Effector CD8-positive, alpha-beta T cell (primary cell): Measurements from ENCODE around the gene ACE2.

ENCODE experiments used
- DNase-seq: peaks from one replicate; lab custom pipeline; 2025; lab: John Stamatoyannopoulos, UW

Gene ACE2

DNA sequence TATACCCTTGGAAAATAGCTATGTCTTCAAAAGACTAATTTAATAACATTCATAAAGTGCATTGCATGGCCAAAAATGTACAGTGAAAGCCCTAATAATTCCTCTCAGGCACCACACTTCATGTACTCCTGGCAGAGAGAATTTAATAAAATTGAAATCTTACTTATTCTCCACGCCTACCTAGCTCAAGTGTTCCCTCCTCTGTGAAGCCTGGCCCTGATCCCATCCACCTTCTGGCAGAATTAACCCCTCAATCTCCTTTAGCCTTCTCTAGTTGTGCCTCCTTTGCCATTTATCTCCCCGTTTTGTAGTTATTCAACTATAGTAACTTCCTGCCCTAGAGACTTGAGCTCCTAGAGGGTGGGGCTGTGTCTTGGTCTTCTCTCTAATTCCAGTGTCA is 26.7 kb downstream of the ACE2 start:
- DNase-seq: no peak

DNA sequence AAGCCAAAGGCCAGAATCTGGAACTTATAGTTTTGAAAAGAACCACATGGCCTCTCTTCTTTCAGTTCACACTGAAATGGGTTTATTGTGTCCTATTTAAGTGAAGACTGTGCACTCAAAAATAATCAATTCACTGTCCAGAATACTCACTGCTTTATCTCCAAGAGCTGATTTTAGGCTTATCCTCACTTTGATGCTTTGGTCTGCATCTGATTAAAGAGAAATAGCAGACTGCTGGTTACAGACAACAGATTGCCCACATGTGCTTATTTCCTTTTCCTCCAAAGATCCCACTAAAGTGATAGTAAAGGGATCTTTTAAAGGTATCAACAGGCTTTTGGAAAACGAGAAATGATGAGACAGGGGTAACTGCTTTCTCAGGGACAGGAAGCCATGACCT is 30.6 kb downstream of the ACE2 start:
- DNase-seq: no peak

DNA sequence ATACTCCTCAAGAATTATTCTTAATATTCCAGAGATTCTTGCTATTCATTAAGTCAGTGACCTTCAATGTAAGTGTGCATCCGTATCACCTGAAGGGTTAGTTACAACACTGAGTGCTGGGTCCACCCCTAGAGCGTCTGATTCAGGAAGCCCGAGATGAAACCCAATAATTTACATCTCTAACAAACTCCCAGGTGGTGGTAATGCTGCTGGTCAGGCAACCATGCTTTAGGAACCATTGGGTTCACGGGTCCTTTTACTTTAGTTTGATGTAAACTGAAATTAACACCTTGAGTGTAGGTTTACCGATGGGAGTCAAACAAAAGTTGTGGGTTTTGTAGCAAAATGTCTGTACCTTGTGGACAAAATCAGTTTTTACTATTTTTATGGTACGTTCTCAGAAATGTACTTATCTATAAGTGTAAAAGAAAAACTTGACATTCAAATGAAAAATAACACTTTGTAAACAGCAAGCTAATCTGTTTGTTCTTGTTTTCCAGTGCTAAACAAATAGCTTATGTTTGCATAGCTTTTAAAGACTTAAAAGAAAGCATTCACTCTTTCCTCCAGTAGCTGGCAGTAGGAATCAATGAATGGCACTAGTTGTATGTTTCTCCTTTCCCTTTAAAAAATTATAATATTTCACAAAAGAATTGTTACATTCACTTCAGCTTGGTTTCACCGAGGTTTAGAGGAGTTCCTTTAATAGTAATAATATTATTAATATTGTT is 32.7 kb downstream of the ACE2 start:
- no peak for DNase-seq

DNA sequence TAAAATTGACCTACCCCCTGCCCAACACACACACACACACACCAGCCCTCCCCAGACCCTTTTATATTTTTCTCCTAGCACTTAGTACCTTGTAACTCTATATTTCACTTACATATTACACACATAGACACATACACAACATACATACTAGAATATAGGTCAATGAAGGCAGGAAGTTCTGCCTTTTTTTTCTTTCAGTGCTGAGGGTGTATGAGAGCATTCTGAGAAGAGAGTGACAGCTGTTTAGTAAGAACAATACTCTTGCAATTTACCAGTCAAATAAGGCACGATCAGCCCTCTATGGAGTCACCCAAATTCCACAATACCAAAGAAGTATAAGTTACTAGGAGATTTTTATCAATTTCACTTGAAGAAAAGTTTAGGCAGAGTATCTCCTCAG is 33.5 kb downstream of the ACE2 start:
- no peak for DNase-seq

DNA sequence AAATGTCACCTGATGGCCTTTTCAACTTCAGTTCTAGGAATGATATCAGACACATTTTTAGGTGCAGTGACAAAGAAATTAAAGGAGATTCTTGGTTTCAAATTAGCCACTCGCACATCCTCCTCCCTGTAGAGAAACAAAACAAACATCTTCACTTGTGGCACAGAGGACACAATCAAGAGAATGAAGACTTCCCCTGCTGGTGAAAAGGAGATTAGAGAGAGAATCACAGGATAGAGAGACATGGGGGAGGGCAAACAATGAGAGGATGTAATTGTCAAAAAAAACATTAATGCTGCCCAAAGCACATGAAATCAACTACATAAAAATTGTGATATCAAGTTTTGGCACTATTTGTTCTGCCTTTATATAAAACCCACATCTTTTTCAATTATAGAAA is 34.5 kb downstream of the ACE2 start:
- DNase-seq: no peak

DNA sequence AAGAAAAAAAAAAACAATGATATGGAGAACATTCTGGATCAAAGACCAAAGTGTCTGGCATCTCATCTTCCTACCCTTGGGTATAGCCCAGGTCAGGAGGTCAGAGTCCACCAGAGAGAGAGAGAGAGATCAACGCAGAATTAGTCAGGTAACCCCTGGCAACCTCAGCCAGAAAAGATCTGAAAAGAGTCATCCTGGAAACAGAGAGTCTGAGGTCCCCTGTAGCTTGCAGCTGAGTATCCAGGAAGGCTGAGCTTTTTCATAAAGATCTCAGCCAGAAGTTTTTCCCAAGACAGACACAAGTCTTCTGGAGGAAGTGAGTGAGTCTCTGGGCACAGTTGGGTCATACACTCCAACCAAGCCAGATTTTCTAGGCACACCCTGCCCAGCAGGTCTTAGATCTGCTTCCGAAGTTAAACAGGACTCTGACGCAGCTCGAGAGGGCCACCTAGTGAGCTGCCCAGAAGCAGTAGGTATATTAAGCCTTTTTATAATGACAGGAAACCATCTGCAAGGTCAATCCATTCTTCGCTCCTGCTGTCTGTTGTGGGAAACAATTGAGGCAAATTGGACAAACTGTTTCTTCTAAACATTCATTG is 35.7 kb downstream of the ACE2 start:
- DNase-seq: no peak

DNA sequence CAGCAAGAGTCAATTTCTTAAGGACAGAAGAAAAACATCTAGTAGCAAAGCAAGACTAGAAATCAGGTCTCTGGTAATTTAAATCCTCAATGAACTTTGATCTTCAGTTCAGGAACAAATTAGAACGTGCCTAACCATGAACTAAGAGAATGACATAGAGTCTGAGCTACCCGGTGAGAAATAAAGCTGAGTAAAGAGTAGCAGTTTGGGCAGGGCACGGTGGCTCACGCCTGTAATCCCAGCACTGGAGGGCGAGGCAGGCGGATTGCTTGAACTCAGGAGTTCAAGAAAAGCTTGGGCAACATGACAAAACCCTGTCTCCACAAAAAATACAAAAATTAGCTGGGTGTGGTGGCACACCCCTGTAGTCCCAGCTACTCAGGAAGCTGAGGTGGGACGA is 37.7 kb downstream of the ACE2 start:
- no peak for DNase-seq

DNA sequence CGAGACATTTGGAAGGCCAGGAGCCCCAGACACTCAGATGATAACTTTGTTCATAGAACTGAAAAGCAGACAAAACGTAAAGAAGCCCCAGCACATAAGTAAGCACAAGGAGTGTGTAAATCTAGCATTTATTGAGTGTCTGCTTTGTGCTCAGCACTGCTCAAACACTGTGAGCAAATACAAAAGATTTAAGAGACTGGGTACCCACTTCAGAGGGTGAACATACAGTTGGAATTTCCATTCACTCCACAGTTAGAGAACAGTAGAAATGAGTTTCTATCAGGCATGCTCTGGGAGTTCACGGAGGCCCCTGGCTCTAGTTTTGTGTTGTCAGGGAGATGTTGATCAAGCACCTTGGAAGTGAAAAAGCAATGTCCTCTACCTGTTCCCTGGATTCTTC is 39.8 kb downstream of the ACE2 start:
- no peak for DNase-seq

DNA sequence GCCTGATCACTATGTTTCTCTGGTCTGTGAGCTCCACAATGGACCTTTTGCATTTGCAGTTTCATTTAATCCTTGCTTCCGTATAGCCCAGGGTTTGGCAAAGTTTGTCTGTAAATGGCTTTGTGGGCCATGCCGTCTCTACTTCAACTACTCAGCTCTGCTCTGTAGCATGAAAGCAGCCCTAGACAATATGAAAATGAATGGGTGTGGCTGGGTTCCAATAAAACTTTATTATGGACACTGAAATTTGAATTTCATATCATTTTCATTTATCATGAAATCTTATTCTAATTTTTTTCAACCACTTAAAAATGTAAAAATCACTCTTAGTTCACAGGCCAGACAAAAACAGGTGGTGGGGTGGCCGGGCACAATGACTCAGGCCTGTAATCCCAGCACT is 41.5 kb downstream of the ACE2 start:
- no peak for DNase-seq

DNA sequence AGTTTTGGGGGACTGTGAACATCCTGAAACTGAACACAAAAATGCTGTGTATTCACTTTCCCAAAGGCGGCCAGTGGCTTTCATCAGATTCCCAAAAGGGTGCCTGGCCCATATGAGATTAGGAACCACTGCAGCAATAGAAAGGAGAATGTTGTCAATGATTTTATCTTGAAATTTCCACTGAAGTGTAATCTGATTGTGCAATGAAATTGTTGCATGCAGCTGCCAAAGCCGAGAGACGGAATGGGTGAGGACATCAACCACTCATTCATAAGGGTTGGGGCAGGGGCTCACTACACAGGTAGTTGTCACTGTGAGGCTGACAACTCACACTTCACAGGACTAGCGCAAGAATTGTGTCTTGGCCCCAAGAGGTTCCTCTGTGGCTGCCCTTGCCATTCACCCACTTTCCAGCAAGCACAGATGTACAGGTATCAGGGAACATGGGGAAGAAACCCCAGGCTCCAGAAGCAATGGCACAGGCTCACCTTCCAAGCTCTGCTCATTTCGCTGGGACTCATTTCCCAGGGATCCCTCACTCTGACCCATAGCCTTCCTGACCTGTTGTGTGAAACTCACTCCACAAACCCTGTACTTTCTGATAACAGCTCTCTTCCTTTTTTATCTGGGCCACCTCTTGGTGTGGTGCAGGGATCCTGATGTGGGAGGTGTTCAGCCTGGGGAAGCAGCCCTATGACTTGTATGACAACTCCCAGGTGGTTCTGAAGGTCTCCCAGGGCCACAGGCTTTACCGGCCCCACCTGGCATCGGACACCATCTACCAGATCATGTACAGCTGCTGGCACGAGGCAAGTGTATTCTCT is 51.4 kb downstream of the ACE2 start:
- DNase-seq: no peak

DNA sequence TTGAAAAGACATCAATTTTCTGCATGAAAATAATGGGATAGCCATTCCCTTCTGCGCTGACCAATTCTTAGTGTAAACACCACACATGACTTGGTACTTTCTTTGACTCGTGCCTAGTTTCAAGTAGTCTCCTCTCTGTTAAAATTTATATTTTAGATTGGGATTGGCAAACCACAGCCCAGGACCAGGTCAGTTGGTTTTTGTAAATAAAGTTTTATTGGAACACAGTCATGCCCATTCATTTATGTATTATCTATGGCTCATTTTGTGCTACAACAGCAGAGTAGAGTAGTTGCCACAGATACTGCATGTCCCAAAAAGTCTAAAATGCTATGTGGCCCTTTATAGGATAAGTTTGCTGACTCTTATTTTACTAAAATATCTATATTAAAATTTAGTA is 53.4 kb downstream of the ACE2 start:
- no peak for DNase-seq

DNA sequence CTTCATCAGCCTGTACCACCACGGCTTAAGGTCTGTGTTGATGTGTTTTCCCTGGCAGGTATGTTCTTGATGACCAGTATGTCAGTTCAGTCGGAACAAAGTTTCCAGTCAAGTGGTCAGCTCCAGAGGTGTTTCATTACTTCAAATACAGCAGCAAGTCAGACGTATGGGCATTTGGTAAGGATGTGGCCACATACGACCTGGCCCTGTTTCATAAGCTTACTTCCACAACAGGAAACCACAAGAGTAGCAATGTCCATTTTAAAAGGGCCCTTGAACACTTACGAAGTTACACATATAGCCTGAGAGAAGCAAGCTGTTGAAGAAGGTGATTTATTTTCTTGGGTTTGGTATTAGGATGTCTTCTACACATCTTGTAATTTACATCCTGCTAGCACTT is 54.0 kb downstream of the ACE2 start:
- DNase-seq: no peak

DNA sequence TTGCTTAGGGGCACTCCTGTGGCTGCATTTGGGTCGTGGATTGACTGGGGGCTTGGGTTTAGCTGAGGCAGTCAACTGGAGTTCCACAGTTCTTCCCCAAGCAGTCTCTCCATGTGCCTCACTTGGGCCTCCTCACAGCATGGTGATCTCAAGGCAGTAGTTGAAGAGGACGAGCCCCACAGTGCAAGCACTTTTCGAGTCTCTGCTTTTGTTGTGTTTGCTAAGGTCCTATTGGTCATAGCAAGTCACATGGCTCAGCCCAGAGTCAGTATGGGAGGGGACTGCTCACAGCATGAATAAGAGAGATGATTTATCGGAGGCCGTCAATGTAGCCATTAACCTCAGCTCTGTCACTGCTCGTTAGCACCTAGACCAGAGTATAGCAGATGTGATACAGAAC is 70.4 kb downstream of the ACE2 start:
- no peak for DNase-seq

DNA sequence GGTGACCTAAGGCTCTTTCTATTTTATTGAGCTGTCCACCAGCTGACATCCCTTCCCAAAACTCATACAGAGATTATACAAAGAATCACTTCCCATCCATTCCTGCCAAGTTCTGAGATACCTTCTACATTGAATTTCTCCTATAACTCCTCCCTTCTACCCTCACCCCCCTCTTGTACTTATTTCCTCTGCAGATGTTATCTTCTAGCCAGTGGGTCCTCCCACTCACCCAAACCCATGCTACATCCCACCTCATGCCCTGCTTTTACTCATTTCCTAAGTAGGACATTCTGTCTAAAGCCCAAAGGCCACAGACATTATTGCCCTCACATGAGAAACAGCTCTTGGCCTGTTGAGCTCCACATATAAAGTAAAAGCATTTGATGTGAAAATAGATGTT is 71.6 kb downstream of the ACE2 start:
- no peak for DNase-seq

DNA sequence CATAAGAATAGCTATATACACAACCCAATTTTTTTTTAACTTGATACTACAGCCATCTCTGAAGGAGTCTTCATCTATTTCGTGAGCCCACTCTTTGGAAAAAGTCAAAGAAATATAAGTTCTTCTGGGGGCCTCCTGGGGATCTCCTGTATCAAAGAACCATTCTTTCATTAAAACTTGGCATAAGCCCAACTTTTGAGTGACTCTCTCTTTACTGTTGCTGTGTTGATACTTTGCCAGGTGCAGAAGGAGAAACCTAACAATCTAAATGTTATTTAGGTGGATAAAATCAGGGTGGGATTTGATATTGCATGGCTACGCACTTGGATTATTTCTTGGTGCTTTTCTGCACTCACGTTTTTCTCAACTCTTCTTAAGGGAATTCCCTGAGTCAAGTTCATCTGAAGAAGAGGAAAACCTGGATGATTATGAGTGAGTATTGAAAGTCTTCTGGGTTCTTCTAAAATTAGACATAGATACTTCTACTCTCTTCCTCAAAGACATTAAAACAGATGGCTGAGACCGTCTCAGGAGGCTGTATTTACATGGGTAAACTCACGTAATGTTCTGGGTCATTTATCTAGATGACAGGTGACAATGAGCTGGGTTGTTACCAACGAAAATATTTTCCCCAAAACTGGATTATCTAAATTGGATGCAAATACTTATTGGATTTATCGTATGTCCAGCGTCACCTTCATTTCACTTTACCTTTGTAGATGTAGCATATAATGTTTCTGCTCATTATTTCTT is 74.9 kb downstream of the ACE2 start:
- no peak for DNase-seq

DNA sequence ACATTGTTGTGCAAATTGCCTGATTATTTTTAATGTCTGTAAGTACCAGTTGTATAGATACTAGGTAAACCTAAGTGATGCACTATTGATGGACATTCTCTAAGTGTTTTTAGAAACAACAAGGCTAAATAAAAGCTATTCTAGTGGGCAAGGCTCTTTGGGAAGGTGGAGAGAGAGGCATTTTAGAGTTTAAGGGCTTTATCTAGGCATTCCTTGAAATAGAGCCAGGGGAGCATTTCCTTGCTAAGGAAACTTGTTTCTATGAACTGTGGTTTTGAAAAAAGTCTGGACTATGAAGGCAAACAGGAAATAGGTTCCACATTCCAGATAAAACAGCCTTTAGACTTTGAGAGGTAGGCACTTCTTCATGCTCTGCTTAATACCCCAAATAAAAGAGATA is 76.3 kb downstream of the ACE2 start:
- DNase-seq: no peak

DNA sequence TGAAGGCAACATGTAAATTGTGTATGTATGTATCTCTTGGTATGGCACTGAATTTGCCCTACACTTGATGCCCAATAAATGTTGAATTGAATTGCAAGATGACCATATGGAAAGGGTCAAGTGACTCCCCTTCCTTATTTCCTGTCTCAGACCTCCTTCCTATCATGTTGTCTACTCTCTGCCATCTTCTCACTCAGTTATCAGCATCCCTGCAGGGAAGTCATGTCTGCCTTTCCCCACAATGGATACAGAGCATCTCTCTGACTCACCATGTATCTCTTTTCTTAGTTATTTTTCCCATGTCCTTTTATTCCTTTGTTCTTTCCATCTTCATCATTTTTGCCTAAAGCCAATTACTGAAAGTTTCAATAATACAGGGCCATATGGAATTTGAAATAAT is 77.7 kb downstream of the ACE2 start:
- DNase-seq: no peak

DNA sequence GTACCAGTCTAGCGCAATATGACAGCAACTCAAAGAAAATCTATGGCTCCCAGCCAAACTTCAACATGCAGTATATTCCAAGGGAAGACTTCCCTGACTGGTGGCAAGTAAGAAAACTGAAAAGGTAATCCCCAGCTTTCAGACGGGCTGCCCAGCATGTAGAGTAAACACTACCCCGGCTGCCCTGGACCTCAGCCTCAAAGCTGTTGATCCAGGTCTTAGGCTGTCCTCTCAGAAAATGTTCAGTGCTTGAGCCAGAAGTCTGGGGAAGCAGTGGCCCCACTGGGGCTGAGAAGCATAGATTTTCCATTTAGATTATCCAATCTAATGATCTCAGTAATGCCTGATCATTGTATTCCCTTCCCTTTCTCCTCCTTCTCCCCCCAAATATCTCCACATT is 78.3 kb downstream of the ACE2 start:
- no peak for DNase-seq

DNA sequence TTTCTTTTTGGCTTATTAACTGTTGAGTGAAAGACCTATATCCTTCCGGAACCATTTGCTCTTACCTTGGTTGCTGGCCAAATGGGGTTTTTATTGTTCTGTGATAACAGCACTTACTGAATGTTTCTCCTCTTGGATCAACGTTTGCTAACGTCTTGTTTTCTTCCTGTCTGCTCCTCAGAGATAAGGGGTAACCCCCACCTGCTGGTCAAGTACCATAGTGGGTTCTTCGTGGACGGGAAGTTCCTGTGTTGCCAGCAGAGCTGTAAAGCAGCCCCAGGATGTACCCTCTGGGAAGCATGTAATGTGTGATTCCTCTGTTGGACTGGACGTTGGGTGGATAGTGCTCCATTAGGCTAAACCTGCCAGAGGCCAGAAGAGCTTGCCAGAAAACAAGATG is 84.8 kb downstream of the ACE2 start:
- no peak for DNase-seq

DNA sequence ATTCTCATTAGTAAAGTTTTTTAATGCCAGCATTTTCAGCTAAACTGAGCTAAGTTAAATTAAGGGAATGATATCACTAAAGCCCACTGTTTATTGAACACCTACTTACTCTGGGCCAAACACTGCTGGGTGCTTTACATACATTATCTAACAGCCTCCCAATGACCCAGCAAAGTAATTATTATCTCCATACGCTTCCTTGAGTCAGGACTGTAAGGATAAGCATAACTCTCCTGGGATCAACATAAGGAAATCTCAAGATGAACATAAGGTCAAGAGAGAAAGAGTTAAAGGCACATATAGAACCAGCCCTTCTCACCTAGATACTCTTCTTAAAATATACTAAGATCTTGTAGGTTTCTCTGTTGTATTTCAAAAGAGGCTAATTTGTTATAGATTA is 86.5 kb downstream of the ACE2 start:
- DNase-seq: no peak

DNA sequence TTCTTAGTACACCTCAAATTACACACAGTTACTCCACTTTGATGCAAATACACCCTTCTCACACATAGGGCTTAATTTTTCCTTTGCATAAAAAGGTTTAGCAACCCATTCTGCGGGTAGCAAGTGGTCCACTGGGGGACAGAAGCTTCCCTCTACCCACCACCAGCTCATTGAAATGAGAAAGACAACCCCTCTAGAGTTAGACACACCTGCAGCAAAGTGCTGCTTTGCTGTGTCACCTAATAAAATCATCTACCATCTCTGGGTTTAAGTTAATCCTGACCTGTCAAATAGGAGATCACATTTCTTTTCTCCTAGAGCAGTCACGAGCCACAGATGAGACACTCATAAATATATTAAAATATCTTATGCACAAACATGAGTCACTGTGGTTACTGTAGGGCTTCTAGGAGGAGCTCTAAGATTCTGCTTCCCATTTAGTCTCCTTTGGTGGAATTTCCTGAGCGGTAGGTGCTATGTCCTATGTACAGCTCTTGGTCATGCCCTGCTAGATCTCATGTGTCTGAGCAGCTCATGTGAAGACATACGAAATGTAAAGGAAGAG is 88.3 kb downstream of the ACE2 start:
- no peak for DNase-seq

DNA sequence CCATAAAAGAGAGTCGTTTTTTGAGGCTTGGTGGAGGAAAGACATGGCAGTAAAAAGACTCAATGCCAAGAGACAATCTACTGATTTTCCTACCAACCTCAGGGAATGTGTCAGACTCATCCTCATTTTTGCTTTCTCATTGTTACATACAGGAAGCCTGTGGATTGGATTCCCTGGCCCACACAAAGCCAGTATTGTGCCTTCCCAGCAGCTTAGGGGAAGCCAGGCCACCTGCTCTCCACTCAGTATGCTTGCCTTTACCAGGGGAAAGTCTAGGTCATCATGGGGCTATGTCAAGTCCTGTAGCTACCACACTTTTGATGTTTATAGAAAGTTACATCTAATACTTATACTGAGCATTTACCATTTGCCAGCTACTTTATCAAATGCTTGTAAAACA is 89.2 kb downstream of the ACE2 start:
- DNase-seq: no peak
